Activated naive CD8-positive, alpha-beta T cell treated with anti-CD3 and anti-CD28 coated beads, Interleukin-2, amount 10 ng/mL, durations not matched to agents 7 days and 5 days (primary cell): ENCODE results near the gene EDN2. TPM values are rescaled to one million over a fixed set of nuclear protein-coding genes. Genes with fewer than 3 reads are reported as not detected.

ENCODE experiments used
- ATAC-seq: fragments of 150-1000 bp; cut with Tn5 transposase; one replicate; pipeline ENCODE4 v1.10.0; 2021; ENCODE audit warnings: low read depth, moderate library complexity
- POLR2A ChIA-PET: fragments of 350-600 bp; sonication (Branson Sonifier 250); formaldehyde crosslinking; loops from one replicate; lab custom pipeline; 2021; ENCODE audit warnings: antibody characterized with exemption; lab: Charles Lee
- DNase-seq: peaks from one replicate; pipeline ENCODE4 v3.0.0; 2021
- H3K27ac Mint-ChIP-seq: one replicate; pipeline ENCODE4 v1.8.0; 2022; ENCODE audit warnings: mild to moderate bottlenecking, mixed read lengths
- H3K27me3 Mint-ChIP-seq: one replicate; pipeline ENCODE4 v1.8.0; 2022; ENCODE audit warnings: mild to moderate bottlenecking, moderate library complexity, mixed read lengths
- H3K36me3 Mint-ChIP-seq: one replicate; pipeline ENCODE4 v1.8.0; 2021; ENCODE audit warnings: mild to moderate bottlenecking, mixed read lengths
- H3K4me1 Mint-ChIP-seq: one replicate; pipeline ENCODE4 v1.8.0; 2021; ENCODE audit warnings: mixed read lengths
- H3K4me3 Mint-ChIP-seq: one replicate; pipeline ENCODE4 v1.8.0; 2022; ENCODE audit warnings: mild to moderate bottlenecking, moderate library complexity, mixed read lengths
- H3K9me3 Mint-ChIP-seq: one replicate; pipeline ENCODE4 v1.8.0; 2021; ENCODE audit warnings: mixed read lengths
- total RNA-seq, 2 experiments: library from RNA; stranded (reverse); gene quantifications; one replicate each; pipeline ENCODE4 v1.2.3, GENCODE V29; 2021

EDN2 gene
- total RNA-seq: not detected

GRCh38 chr1:41484402-41485241, at the start of gene EDN2:
TSS of gene EDN2 (minus strand) at chr1:41484683. CDS start at chr1:41484601, 82 bp downstream.
- DNase-seq: no peak
- no peaks in the 10 kb centered on the region for H3K9me3 Mint-ChIP-seq
- H3K27me3 Mint-ChIP-seq: peaks cover 17% of the 10 kb centered on the region
- ATAC-seq: no peak
- no peaks in the 10 kb centered on the region for H3K36me3 Mint-ChIP-seq
- no peak within 1 kb of the TSS for H3K27ac Mint-ChIP-seq
- peaks cover 3% of the 10 kb centered on the region for H3K4me1 Mint-ChIP-seq
- POLR2A ChIA-PET: no interaction called here
- H3K4me3 Mint-ChIP-seq: no peak within 1 kb of the TSS

- no peak overlapping the region for H3K27ac Mint-ChIP-seq
- no peaks in the 10 kb centered on the region for H3K4me1 Mint-ChIP-seq
- DNase-seq (no peak), ATAC-seq (no peak)
- peaks cover 16% of the 10 kb centered on the region for H3K36me3 Mint-ChIP-seq
- H3K27me3 Mint-ChIP-seq: no peaks in the 10 kb centered on the region
- no peak overlapping the region for H3K4me3 Mint-ChIP-seq
- POLR2A ChIA-PET: no interaction called here
- peaks cover 7% of the 10 kb centered on the region for H3K9me3 Mint-ChIP-seq
Observed at GRCh38 chr1:41533731-41534080, 49.2 kb upstream of the EDN2 start.

GRCh38 chr1:41533016-41533730, 48.7 kb upstream of the EDN2 start:
- H3K4me1 Mint-ChIP-seq: no peaks in the 10 kb centered on the region
- H3K27me3 Mint-ChIP-seq: no peaks in the 10 kb centered on the region
- ATAC-seq (no peak), DNase-seq (peak; percentile 15)
- POLR2A ChIA-PET: no interaction called here
- H3K4me3 Mint-ChIP-seq: no peak overlapping the region
- peaks cover 16% of the 10 kb centered on the region for H3K36me3 Mint-ChIP-seq
- peaks cover 7% of the 10 kb centered on the region for H3K9me3 Mint-ChIP-seq
- H3K27ac Mint-ChIP-seq: no peak overlapping the region

- Mint-ChIP-seq H3K27me3 (no peaks in the 10 kb centered on the region), H3K9me3 (peaks cover 7% of the 10 kb centered on the region), H3K4me3 (no peak overlapping the region), H3K27ac (no peak overlapping the region), H3K4me1 (no peaks in the 10 kb centered on the region), H3K36me3 (peaks cover 16% of the 10 kb centered on the region)
- POLR2A ChIA-PET: no interaction called here
- ATAC-seq (no peak), DNase-seq (peak; percentile 5)
Observed at GRCh38 chr1:41532206-41532975, 47.9 kb upstream of the EDN2 start.

GRCh38 chr1:41530411-41530810, 45.9 kb upstream of the EDN2 start:
- POLR2A ChIA-PET: no interaction called here
- peaks cover 2% of the 10 kb centered on the region for H3K4me1 Mint-ChIP-seq
- H3K27ac Mint-ChIP-seq: no peak overlapping the region
- H3K36me3 Mint-ChIP-seq: peaks cover 17% of the 10 kb centered on the region
- peaks cover 7% of the 10 kb centered on the region for H3K9me3 Mint-ChIP-seq
- ATAC-seq: no peak
- DNase-seq: no peak
- H3K4me3 Mint-ChIP-seq: no peak overlapping the region
- H3K27me3 Mint-ChIP-seq: no peaks in the 10 kb centered on the region

- Mint-ChIP-seq H3K4me3 (no peak overlapping the region), H3K27ac (no peak overlapping the region), H3K36me3 (peaks cover 17% of the 10 kb centered on the region), H3K27me3 (no peaks in the 10 kb centered on the region), H3K9me3 (peaks cover 7% of the 10 kb centered on the region), H3K4me1 (peaks cover 2% of the 10 kb centered on the region)
- ATAC-seq: no peak
- POLR2A ChIA-PET: no interaction called here
- peak; percentile 12 for DNase-seq
Observed at GRCh38 chr1:41529621-41530395, 45.3 kb upstream of the EDN2 start.

GRCh38 chr1:41528726-41529605, 44.5 kb upstream of the EDN2 start:
- DNase-seq (peak; percentile 6), ATAC-seq (no peak)
- Mint-ChIP-seq H3K27me3 (no peaks in the 10 kb centered on the region), H3K4me3 (no peak overlapping the region), H3K4me1 (peaks cover 2% of the 10 kb centered on the region), H3K9me3 (peaks cover 7% of the 10 kb centered on the region), H3K36me3 (peaks cover 17% of the 10 kb centered on the region), H3K27ac (no peak overlapping the region)
- POLR2A ChIA-PET: no interaction called here

GRCh38 chr1:41528106-41528505, 43.6 kb upstream of the EDN2 start:
- H3K9me3 Mint-ChIP-seq: peaks cover 7% of the 10 kb centered on the region
- POLR2A ChIA-PET: no interaction called here
- ATAC-seq: no peak
- peaks cover 15% of the 10 kb centered on the region for H3K36me3 Mint-ChIP-seq
- no peaks in the 10 kb centered on the region for H3K27me3 Mint-ChIP-seq
- no peak overlapping the region for H3K27ac Mint-ChIP-seq
- peaks cover 2% of the 10 kb centered on the region for H3K4me1 Mint-ChIP-seq
- no peak for DNase-seq
- H3K4me3 Mint-ChIP-seq: no peak overlapping the region

GRCh38 chr1:41526956-41527561, 42.6 kb upstream of the EDN2 start:
- ATAC-seq: no peak
- no peak overlapping the region for H3K27ac Mint-ChIP-seq
- peaks cover 7% of the 10 kb centered on the region for H3K9me3 Mint-ChIP-seq
- peaks cover 2% of the 10 kb centered on the region for H3K4me1 Mint-ChIP-seq
- H3K4me3 Mint-ChIP-seq: no peak overlapping the region
- no peak for DNase-seq
- H3K27me3 Mint-ChIP-seq: no peaks in the 10 kb centered on the region
- POLR2A ChIA-PET: no interaction called here
- peaks cover 14% of the 10 kb centered on the region for H3K36me3 Mint-ChIP-seq

- Mint-ChIP-seq H3K36me3 (peaks cover 10% of the 10 kb centered on the region), H3K9me3 (peaks cover 5% of the 10 kb centered on the region), H3K4me3 (no peak overlapping the region), H3K4me1 (peaks cover 2% of the 10 kb centered on the region), H3K27ac (no peak overlapping the region), H3K27me3 (no peaks in the 10 kb centered on the region)
- ATAC-seq (no peak), DNase-seq (no peak)
- POLR2A ChIA-PET: no interaction called here
Observed at GRCh38 chr1:41525891-41526587, 41.6 kb upstream of the EDN2 start.

GRCh38 chr1:41524676-41525675, 40.5 kb upstream of the EDN2 start:
- H3K27me3 Mint-ChIP-seq: no peaks in the 10 kb centered on the region
- DNase-seq (no peak), ATAC-seq (no peak)
- H3K36me3 Mint-ChIP-seq: peaks cover 6% of the 10 kb centered on the region
- H3K4me3 Mint-ChIP-seq: no peak overlapping the region
- H3K9me3 Mint-ChIP-seq: peaks cover 4% of the 10 kb centered on the region
- peaks cover 2% of the 10 kb centered on the region for H3K4me1 Mint-ChIP-seq
- H3K27ac Mint-ChIP-seq: no peak overlapping the region
- POLR2A ChIA-PET: no interaction called here
